Measurements from ENCODE around the gene WDR35.
"Not testable (repeated sequence)": the region's sequence is repeated elsewhere in the genome, so short reads cannot be mapped to it uniquely, and the experiment has no call there.

WDR35 gene

GRCh38 chr2:19893520-19894133 is 96.3 kb downstream of the WDR35 start:
- TF ChIP-seq, protein P1, sequence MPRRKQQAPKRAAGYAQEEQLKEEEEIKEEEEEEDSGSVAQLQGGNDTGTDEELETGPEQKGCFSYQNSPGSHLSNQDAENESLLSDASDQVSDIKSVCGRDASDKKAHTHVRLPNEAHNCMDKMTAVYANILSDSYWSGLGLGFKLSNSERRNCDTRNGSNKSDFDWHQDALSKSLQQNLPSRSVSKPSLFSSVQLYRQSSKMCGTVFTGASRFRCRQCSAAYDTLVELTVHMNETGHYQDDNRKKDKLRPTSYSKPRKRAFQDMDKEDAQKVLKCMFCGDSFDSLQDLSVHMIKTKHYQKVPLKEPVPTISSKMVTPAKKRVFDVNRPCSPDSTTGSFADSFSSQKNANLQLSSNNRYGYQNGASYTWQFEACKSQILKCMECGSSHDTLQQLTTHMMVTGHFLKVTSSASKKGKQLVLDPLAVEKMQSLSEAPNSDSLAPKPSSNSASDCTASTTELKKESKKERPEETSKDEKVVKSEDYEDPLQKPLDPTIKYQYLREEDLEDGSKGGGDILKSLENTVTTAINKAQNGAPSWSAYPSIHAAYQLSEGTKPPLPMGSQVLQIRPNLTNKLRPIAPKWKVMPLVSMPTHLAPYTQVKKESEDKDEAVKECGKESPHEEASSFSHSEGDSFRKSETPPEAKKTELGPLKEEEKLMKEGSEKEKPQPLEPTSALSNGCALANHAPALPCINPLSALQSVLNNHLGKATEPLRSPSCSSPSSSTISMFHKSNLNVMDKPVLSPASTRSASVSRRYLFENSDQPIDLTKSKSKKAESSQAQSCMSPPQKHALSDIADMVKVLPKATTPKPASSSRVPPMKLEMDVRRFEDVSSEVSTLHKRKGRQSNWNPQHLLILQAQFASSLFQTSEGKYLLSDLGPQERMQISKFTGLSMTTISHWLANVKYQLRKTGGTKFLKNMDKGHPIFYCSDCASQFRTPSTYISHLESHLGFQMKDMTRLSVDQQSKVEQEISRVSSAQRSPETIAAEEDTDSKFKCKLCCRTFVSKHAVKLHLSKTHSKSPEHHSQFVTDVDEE (CRISPR knock-in tag; IDR thresholded peaks at IDR 0.05): no peak
- TF ChIP-seq PPARA (CRISPR knock-in tag; IDR thresholded peaks at IDR 0.05; ENCODE audit: borderline replicate concordance) (no peak), CSRNP3 (CRISPR knock-in tag; IDR thresholded peaks at IDR 0.05) (no peak)
- TF ChIP-seq, protein P2, sequence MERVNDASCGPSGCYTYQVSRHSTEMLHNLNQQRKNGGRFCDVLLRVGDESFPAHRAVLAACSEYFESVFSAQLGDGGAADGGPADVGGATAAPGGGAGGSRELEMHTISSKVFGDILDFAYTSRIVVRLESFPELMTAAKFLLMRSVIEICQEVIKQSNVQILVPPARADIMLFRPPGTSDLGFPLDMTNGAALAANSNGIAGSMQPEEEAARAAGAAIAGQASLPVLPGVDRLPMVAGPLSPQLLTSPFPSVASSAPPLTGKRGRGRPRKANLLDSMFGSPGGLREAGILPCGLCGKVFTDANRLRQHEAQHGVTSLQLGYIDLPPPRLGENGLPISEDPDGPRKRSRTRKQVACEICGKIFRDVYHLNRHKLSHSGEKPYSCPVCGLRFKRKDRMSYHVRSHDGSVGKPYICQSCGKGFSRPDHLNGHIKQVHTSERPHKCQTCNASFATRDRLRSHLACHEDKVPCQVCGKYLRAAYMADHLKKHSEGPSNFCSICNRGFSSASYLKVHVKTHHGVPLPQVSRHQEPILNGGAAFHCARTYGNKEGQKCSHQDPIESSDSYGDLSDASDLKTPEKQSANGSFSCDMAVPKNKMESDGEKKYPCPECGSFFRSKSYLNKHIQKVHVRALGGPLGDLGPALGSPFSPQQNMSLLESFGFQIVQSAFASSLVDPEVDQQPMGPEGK (CRISPR knock-in tag; IDR thresholded peaks at IDR 0.05; ENCODE audit: borderline replicate concordance): no peak
- no peak for ATAC-seq

DNA sequence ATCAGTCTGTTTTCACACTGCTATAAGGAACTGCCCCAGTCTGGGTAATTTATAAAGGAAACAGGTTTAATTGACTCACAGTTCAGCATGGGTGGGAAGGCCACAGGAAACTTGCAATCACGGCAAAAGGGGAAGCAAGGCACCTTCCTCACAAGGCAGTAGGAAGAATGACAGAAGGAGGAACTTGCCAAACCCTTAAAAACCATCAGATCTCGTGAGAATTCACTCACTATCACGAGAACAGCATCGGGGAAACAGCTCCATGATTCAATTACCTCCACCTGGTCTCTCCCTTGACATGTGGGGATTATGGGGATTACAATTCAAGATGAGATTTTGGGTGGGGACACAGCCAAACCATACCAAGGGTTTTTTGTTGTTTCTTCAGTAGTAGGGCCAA is 97.9 kb downstream of the WDR35 start:
- ATAC-seq: not testable (repeated sequence)

GRCh38 chr2:19890104-19890503 is 99.8 kb downstream of the WDR35 start:
- TF ChIP-seq GLIS3 (CRISPR knock-in tag; IDR thresholded peaks at IDR 0.05) (no peak), CSRNP3 (CRISPR knock-in tag; IDR thresholded peaks at IDR 0.05) (no peak), ARNTL (CRISPR knock-in tag; IDR thresholded peaks at IDR 0.05; ENCODE audit: borderline replicate concordance, low read depth) (no peak), ZFP3 (CRISPR knock-in tag; IDR thresholded peaks at IDR 0.05) (no peak), CREB5 (CRISPR knock-in tag; IDR thresholded peaks at IDR 0.05; ENCODE audit: low read depth) (no peak), ZNF8 (CRISPR knock-in tag; IDR thresholded peaks at IDR 0.05) (no peak), BACH2 (CRISPR knock-in tag; IDR thresholded peaks at IDR 0.05; ENCODE audit: borderline replicate concordance) (no peak), ISL1 (CRISPR knock-in tag; IDR thresholded peaks at IDR 0.05) (no peak), TCF4 (CRISPR knock-in tag; IDR thresholded peaks at IDR 0.05; ENCODE audit: borderline replicate concordance) (no peak), ESRRG (CRISPR knock-in tag; IDR thresholded peaks at IDR 0.05) (no peak), TOX (CRISPR knock-in tag; IDR thresholded peaks at IDR 0.05; ENCODE audit: borderline replicate concordance) (no peak)
- TF ChIP-seq, protein P2 (CRISPR knock-in tag; IDR thresholded peaks at IDR 0.05; ENCODE audit: borderline replicate concordance): no peak
- TF ChIP-seq, protein P1 (CRISPR knock-in tag; IDR thresholded peaks at IDR 0.05): no peak

More at GRCh38 chr2:19890104-19890503, 99.8 kb downstream of the WDR35 start:
- no peak for ATAC-seq
